ENCODE results near the gene TTC28.

TTC28 gene

DNA sequence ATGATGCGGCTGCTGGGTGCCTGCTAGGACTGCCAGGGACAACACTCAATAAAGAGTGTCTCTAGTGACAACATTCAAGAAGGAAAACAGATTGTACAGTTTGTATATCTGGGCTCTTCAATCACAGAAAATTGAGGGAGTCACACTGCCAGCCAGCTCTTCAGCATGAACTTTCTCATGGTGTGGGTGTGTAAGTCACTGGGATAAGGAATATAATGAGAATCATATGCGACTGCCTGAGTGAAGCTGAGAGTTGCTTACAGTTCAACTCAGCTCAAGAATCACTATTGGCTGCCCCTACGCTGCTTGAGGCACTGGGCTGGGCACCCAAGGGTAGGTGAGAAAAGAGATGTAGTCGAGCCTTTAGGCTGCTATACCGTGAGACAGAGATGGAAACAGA is 432.5 kb downstream of the TTC28 start:
- TF ChIP-seq YY1 (IDR thresholded peaks at IDR 0.05; ENCODE audit: low read depth) (no peak), CEBPB (IDR thresholded peaks at IDR 0.05) (no peak), NFIC (IDR thresholded peaks at IDR 0.05) (no peak), EGR1 (IDR thresholded peaks at IDR 0.05) (no peak), CREB1 (IDR thresholded peaks at IDR 0.05; ENCODE audit: low read depth) (no peak), RAD21 (IDR thresholded peaks at IDR 0.05; ENCODE audit: low read depth) (no peak), FOXM1 (IDR thresholded peaks at IDR 0.05; ENCODE audit: borderline replicate concordance, low read depth) (no peak), EP300 (IDR thresholded peaks at IDR 0.05; ENCODE audit: borderline replicate concordance) (no peak)
- TF ChIP-seq, protein P1, sequence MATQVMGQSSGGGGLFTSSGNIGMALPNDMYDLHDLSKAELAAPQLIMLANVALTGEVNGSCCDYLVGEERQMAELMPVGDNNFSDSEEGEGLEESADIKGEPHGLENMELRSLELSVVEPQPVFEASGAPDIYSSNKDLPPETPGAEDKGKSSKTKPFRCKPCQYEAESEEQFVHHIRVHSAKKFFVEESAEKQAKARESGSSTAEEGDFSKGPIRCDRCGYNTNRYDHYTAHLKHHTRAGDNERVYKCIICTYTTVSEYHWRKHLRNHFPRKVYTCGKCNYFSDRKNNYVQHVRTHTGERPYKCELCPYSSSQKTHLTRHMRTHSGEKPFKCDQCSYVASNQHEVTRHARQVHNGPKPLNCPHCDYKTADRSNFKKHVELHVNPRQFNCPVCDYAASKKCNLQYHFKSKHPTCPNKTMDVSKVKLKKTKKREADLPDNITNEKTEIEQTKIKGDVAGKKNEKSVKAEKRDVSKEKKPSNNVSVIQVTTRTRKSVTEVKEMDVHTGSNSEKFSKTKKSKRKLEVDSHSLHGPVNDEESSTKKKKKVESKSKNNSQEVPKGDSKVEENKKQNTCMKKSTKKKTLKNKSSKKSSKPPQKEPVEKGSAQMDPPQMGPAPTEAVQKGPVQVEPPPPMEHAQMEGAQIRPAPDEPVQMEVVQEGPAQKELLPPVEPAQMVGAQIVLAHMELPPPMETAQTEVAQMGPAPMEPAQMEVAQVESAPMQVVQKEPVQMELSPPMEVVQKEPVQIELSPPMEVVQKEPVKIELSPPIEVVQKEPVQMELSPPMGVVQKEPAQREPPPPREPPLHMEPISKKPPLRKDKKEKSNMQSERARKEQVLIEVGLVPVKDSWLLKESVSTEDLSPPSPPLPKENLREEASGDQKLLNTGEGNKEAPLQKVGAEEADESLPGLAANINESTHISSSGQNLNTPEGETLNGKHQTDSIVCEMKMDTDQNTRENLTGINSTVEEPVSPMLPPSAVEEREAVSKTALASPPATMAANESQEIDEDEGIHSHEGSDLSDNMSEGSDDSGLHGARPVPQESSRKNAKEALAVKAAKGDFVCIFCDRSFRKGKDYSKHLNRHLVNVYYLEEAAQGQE (IDR thresholded peaks at IDR 0.05; ENCODE audit: low read depth) = no peak
- TF ChIP-seq, protein P2, sequence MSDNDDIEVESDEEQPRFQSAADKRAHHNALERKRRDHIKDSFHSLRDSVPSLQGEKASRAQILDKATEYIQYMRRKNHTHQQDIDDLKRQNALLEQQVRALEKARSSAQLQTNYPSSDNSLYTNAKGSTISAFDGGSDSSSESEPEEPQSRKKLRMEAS (IDR thresholded peaks at IDR 0.05) = no peak

- TF ChIP-seq TEAD4 (IDR thresholded peaks at IDR 0.05) = no peak
- TF ChIP-seq EGR1 (IDR thresholded peaks at IDR 0.05) = no peak
- no peak for TF ChIP-seq TCF12 (IDR thresholded peaks at IDR 0.05; ENCODE audit: low read depth)
- TF ChIP-seq YY1 (IDR thresholded peaks at IDR 0.05; ENCODE audit: low read depth) = no peak
- TF ChIP-seq, protein P2 (IDR thresholded peaks at IDR 0.05) = no peak
- TF ChIP-seq NFIC (IDR thresholded peaks at IDR 0.05) = no peak; the same call in 1 of the 2 replicates
- no peak for TF ChIP-seq EP300 (IDR thresholded peaks at IDR 0.05; ENCODE audit: borderline replicate concordance)
- TF ChIP-seq RAD21 (IDR thresholded peaks at IDR 0.05; ENCODE audit: low read depth) = no peak
- no peak for TF ChIP-seq ZBTB7A (IDR thresholded peaks at IDR 0.05; ENCODE audit: low read depth)
- no peak for TF ChIP-seq TAF1 (IDR thresholded peaks at IDR 0.05; ENCODE audit: low read depth)
- TF ChIP-seq FOXM1 (IDR thresholded peaks at IDR 0.05; ENCODE audit: borderline replicate concordance, low read depth) = no peak
- TF ChIP-seq, protein P1 (IDR thresholded peaks at IDR 0.05; ENCODE audit: low read depth) = no peak
- no peak for TF ChIP-seq CEBPB (IDR thresholded peaks at IDR 0.05)
- no peak for TF ChIP-seq USF1 (IDR thresholded peaks at IDR 0.05)
- no peak for TF ChIP-seq CREB1 (IDR thresholded peaks at IDR 0.05; ENCODE audit: low read depth)
These were observed 433.2 kb downstream of the TTC28 start for GRCh38 chr22:28246397-28246796.

DNA sequence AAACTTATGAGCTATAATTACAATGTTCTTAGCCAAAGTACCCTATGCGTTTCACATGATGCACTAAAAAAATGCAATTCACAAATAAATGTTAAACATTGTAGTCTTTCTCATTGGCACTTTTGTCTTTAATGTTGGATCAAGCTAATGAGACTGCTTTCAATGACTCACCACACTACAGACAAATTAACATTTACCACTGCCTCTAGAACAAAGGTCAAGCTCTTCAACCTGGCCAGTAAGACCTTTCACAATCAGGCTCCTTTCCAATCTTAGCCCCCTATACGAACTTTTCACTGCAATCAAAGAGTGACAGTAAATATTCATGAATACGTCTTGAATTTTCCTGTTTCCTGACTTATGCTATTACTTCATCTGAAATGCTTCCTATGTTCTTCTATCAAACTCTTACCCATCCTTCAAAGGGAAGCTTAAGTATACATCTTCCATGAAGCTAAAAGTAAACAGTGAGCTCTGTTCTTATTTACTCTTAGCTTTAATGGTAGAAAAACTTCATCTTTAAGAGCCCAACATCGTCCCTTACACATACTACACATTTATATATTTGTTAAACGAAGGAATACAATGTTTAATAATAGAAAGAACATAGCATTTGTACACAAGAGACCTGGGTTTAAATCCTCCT is 433.9 kb downstream of the TTC28 start:
- TF ChIP-seq TEAD4 (IDR thresholded peaks at IDR 0.05) = no peak
- TF ChIP-seq, protein P2 (IDR thresholded peaks at IDR 0.05) = no peak
- no peak for TF ChIP-seq EGR1 (IDR thresholded peaks at IDR 0.05)
- no peak for TF ChIP-seq FOXM1 (IDR thresholded peaks at IDR 0.05; ENCODE audit: borderline replicate concordance, low read depth)
- TF ChIP-seq, protein P1 (IDR thresholded peaks at IDR 0.05; ENCODE audit: low read depth) = no peak
- no peak for TF ChIP-seq TAF1 (IDR thresholded peaks at IDR 0.05; ENCODE audit: low read depth)
- TF ChIP-seq NFIC (IDR thresholded peaks at IDR 0.05) = no peak
- TF ChIP-seq RAD21 (IDR thresholded peaks at IDR 0.05; ENCODE audit: low read depth) = no peak
- TF ChIP-seq EP300 (IDR thresholded peaks at IDR 0.05; ENCODE audit: borderline replicate concordance) = no peak
- no peak for TF ChIP-seq ZBTB7A (IDR thresholded peaks at IDR 0.05; ENCODE audit: low read depth)
- no peak for TF ChIP-seq USF1 (IDR thresholded peaks at IDR 0.05)
- no peak for TF ChIP-seq YY1 (IDR thresholded peaks at IDR 0.05; ENCODE audit: low read depth)
- no peak for TF ChIP-seq TCF12 (IDR thresholded peaks at IDR 0.05; ENCODE audit: low read depth)
- TF ChIP-seq CREB1 (IDR thresholded peaks at IDR 0.05; ENCODE audit: low read depth) = no peak
- no peak for TF ChIP-seq CEBPB (IDR thresholded peaks at IDR 0.05)

DNA sequence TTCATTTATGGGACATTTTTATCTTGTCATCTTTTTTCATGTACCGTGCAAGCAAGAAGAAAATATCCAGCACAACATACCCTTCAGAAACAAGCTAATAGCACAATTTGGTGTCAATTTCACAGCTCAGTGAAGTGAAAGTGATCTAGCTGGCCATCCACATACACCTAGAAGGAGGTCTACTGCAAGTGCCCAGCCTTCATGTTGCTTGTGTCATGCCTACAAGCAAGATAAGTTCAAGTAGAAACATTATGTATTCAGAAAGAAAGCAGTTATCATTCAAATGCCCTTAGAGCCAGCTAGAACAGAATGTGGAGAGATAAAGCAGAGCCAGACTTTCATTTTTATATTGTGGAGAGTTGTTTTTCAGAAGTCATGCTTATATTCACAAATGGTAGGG is 434.9 kb downstream of the TTC28 start:
- TF ChIP-seq NFIC (IDR thresholded peaks at IDR 0.05) = no peak
- TF ChIP-seq, protein P2 (IDR thresholded peaks at IDR 0.05) = no peak
- TF ChIP-seq TCF12 (IDR thresholded peaks at IDR 0.05; ENCODE audit: low read depth) = no peak
- no peak for TF ChIP-seq ZBTB7A (IDR thresholded peaks at IDR 0.05; ENCODE audit: low read depth)
- no peak for TF ChIP-seq TEAD4 (IDR thresholded peaks at IDR 0.05)
- TF ChIP-seq CREB1 (IDR thresholded peaks at IDR 0.05; ENCODE audit: low read depth) = no peak
- no peak for TF ChIP-seq USF1 (IDR thresholded peaks at IDR 0.05)
- TF ChIP-seq TAF1 (IDR thresholded peaks at IDR 0.05; ENCODE audit: low read depth) = no peak
- no peak for TF ChIP-seq EP300 (IDR thresholded peaks at IDR 0.05; ENCODE audit: borderline replicate concordance)
- no peak for TF ChIP-seq RAD21 (IDR thresholded peaks at IDR 0.05; ENCODE audit: low read depth)
- TF ChIP-seq, protein P1 (IDR thresholded peaks at IDR 0.05; ENCODE audit: low read depth) = no peak
